ENCODE measurements around the gene SLC35F5.
"Not testable (repeated sequence)": the region's sequence is repeated elsewhere in the genome, so short reads cannot be mapped to it uniquely, and the experiment has no call there.

GRCh38 chr2:113774616-113775015, 18.2 kb upstream of the SLC35F5 start:
- TF ChIP-seq CTCF (conservative IDR thresholded peaks at IDR 0.05; ENCODE audit: low read length); EZH2phosphoT487 (IDR thresholded peaks at IDR 0.05; ENCODE audit: borderline replicate concordance, low read depth, low read length): not testable (repeated sequence)
